Urothelium cell line (cell line): ENCODE results near the gene ILF2.
"Not testable (repeated sequence)": the region's sequence is repeated elsewhere in the genome, so short reads cannot be mapped to it uniquely, and the experiment has no call there.

ENCODE experiments used
- DNase-seq: peaks from one replicate; pipeline ENCODE4 v3.0.0; 2011; ENCODE audit warnings: low spot score, mixed read lengths
- FAIRE-seq: peaks from 2 replicates; lab custom pipeline; 2011; peaks lifted over from hg19 to GRCh38; lab: Jason Lieb, UNC

The ILF2 gene

DNA sequence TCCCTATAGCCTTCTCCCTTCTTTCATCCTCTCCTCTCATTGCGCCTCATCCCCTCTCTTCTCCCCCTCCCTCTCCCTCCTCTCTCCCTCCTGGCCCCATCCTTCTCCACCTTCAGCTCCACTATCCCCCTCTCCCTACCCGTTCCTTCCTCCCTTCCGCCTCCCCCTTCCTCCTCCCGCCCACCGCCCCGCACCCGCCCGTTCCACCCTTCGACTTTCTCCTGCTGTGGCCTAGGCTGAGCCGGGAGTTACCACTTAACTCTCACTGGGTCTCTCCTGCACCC lies 9.3 kb upstream of the ILF2 start:
- no peak for DNase-seq
- no peak for FAIRE-seq

DNA sequence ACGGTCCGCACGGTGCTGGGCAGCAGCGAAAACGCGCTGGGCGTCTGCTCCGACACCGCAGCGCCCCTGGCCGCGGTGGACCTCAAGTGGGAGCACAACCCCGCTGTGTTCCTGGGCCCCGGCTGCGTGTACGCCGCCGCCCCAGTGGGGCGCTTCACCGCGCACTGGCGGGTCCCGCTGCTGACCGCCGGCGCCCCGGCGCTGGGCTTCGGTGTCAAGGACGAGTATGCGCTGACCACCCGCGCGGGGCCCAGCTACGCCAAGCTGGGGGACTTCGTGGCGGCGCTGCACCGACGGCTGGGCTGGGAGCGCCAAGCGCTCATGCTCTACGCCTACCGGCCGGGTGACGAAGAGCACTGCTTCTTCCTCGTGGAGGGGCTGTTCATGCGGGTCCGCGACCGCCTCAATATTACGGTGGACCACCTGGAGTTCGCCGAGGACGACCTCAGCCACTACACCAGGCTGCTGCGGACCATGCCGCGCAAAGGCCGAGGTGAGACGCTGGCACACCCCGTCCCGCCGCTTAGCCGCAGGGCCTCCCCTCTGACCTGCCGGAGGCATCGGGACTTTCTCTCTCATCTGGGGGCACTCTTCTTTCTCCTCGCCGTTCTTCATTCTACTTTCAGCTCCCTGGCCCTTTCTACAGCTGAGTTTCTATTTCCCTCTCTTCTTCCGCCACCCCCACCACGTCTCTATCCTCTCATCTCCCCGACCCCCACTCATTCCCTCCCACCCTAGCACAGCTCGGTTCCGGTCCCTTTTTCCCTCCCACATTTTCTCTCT lies 8.7 kb upstream of the ILF2 start:
- DNase-seq (no peak), FAIRE-seq (no peak)

- FAIRE-seq (no peak), DNase-seq (no peak)
These were observed 7.9 kb upstream of the ILF2 start, which contains the start of gene NPR1 for GRCh38 chr1:153678519-153679336. NPR1 (plus strand) TSS chr1:153678688; CDS start chr1:153679109, 421 bp downstream.

DNA sequence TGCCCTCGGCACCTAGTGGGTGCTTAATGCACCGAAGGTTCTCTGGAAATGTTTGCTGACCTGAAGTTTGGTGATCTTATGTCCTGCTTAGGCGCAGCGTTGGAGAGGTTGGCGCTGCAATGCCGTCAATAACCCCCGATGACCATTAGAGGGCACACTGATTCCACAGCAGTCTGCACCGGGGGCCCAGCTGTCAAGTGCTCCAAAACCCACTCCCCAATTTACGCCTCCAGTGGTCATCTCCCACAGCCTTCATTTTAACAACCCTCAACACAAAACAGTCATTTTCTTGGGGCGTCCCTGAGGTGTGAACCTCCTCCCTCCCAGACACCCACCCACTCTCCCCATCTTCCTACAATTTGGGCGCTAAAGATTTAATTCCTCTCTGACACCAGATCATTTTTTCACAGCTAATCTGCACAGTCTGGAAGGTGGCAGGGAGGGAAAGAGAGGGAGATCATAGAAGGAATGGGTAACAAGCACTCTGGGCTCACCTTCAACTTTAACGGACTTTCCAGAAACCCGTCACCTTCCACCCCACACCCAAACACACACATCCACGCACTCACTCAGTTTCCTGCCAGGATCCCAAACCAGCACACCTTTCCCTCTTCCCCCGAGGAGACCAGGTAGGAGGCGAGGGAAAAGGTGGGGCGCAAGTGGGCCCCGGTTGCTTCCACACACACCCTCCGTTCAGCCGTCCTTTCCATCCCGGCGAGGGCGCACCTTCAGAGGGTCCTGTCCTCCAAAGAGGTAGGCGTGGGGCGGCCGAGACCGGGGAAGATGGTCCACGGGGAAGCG lies 7.1 kb upstream of the ILF2 start:
- FAIRE-seq, result peak; percentile 87

GRCh38 chr1:153673511-153673910 lies 2.7 kb upstream of the ILF2 start:
- no peak for DNase-seq
- no peak for FAIRE-seq

More for the DNA sequence above, 7.1 kb upstream of the ILF2 start:
- DNase-seq, result peak; percentile 70

- not testable (repeated sequence) for FAIRE-seq, DNase-seq
These were observed 998 bp upstream of the ILF2 start for GRCh38 chr1:153671628-153672353.

DNA sequence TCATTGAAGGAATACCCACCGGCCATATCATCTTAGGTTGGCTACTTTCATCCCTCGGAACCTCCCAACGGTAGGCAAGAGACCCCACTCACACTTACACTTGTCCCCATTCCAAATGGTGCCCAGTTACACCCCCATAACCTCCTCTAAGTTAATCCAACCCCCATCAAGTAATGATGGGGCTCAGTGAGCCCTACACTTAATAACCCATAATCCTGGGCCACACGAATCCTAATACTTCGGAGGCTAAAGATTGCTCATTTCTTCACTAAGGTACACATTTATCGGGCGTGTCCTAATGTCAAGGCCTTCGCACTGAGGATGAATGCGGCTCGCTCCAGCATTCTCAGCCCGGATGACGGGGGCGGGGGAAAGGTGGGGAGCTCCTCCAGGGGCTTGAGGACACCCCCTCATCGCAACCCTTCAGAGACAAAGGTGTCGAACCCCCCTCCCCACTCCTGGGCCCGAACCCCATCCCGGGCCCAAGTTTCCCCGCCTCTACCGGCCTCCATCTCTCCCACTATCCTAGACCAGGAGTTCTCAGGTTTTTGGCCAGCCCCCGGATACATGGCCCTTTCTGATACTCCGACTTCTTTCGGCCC lies 435 bp downstream of the ILF2 start:
- DNase-seq (no peak), FAIRE-seq (no peak)

- FAIRE-seq (no peak), DNase-seq (no peak)
These were observed 1.2 kb downstream of the ILF2 start for GRCh38 chr1:153669606-153670005.

DNA sequence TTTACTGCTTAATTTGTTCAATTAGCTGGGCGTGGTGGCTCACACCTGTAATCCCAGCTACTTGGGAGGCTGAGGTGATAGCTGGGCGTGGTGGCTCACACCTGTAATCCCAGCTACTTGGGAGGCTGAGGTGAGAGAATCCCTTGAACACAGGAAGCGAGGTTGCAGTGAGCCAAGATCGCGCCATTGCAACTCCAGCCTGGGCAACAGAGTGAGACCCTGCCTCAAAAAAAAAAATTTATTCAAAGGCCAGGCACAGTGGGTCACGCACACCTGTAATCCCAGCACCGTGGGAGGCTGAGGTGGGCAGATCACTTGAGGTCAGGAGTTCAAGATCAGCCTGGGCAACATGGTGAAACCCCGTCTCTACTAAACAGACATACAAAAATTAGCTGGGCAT lies 2.1 kb downstream of the ILF2 start:
- FAIRE-seq, DNase-seq: not testable (repeated sequence)

DNA sequence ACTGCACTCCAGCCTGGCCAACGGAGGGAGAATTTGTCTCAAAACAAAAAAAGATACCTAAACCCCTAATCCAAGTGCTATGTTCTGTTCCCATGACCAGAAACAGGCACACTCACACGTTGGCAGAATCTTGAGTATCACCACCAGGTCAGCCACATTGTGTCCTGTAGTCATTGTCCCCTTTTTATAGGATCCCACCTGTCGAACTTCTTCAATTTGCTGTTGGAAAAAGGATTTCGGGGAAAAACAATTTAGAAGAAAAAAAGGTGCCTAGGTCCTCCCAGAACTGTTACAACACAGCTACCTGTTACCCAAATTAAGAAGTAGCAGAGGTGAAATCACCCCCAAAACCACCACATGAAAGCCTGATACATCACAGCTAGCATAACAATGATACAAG lies 3.4 kb downstream of the ILF2 start:
- DNase-seq (no peak), FAIRE-seq (no peak)

DNA sequence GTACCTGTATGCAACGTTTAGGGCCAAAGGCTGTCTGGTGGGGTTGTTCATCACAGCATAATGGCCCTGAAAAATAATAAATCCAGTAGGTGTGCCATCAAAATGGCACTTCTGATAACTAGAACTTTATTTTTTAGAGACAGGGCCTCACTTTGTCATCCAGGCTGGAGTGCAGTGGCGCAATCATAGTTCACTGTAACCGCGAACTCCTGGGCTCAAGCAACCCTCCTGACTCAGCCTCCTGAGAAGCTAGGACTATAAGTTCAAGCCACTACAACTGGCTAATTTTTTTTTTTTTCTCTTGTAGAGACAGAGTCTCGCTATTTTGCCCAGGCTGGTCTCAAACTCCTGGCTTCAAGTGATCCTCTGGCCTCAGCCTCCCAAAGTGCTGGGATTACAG lies 7.6 kb downstream of the ILF2 start:
- DNase-seq (no peak), FAIRE-seq (no peak)

DNA sequence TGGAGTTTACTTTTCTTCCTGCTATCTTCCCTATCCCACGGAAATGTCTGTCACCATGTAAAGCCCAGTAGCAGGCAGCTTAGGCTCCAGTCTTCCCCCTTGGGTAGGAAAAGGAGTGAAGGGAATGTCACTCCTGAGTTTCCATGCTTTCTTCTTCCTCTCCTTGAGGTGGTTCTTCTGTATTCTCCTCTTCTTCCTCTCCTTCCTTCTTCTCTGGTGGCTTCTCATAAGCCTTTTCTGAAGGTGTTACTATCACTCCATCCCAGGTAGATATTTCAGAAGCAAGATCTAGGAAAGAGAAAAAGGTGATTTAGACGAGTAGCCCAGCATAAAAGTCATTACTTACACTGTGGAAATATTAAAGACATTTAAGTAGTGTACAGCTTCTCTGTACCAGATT lies 8.5 kb downstream of the ILF2 start:
- FAIRE-seq (no peak), DNase-seq (no peak)

GRCh38 chr1:153661111-153661708 lies 9.6 kb downstream of the ILF2 start:
- DNase-seq, result no peak
- FAIRE-seq, result no peak

DNA sequence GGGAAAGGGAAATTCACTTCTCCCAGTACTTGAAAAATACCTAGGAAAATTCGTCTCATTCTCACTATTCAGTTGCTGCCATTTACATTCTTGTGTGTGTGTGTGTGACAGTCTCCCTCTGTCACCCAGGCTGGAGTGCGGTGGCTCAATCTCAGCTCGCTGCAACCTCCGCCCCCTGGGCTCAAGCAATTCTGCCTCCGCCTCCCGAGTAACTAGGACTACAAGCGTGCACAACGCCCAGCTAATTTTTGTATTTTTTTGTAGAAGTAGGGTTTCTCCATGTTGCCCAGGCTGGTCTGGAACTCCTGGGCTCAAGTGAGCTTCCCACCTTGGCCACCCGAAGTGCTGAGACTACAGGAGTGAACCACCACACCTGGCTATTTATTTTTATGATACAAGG lies 11.1 kb downstream of the ILF2 start:
- DNase-seq, result no peak
- FAIRE-seq, result no peak

DNA sequence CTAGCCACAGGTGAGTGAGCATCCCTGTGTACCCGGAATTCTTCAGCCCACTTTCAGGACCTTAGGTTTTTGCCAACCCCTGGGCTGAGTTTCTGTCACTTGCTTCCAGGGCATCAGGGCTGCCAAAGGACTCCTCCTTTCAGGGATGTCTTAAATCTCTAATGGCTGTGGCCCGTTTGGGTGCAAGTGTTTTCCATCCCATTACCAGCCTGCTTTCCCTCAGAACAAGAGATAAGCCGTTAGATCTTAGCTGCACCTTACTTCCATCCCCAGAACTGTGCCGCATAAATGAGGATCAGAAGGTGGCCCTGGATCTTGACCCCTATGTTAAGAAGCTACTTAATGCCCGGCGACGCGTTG lies 11.6 kb downstream of the ILF2 start:
- FAIRE-seq (no peak), DNase-seq (no peak)

DNA sequence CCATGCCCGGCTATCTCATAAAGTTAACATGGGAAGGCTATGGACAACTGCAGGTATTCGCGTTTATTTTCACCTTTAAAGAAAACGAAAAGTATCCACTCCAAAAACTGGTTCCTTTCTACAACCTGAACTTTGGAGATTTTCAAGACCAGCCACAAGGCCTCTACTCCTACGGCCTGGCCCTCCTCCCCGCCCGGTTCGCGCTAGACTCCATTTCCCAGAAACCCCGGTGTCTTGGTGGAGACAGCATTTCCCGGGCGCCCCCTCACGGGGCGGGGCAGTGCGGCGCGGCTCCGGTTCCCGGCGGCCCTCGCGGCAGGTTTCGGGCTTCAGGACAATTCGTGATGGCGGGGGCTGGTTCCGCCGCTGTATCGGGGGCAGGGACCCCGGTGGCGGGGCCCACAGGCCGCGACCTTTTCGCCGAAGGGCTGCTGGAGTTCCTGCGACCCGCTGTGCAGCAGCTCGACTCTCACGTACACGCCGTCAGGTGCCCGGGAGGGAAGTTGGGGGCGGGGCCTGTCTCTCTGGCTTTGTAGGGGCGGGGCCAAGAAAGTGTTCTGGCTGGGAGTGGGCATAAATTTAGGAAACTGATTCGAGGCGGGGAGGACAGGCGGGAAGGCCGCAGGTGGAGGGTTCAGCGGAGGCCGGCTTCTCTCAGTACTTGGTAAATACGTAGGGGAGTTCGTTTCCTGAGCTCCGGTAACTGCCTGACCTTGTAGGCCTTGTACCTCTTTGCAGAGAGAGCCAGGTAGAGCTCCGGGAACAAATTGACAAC lies 12.2 kb downstream of the ILF2 start, which contains the start of gene SNAPIN:
SNAPIN (plus strand) TSS at position 304 of the 775 bp plus-strand sequence; CDS start at position 345, 41 bp downstream.
- peak; percentile 94 for DNase-seq
- FAIRE-seq, result no peak

DNA sequence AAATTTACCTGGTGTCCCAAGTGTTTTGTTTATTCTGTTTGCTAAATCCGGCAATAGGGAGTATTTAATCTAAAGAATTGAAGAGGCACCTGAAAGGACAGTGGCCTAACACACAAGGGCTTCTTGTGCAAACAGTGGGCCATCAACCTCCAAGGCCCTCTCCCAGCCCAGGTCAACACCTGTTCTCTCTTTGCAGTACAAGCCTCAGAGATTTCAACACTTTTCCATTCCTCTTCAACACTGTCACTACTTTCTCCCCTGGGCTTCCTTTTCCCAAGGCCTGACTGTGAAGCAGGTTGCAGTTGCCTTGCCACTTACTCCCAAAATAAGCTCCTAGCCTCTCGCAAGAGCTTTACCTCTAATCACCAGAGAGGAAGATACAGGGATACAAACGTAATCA lies 15.5 kb downstream of the ILF2 start:
- no peak for DNase-seq
- FAIRE-seq, result no peak

DNA sequence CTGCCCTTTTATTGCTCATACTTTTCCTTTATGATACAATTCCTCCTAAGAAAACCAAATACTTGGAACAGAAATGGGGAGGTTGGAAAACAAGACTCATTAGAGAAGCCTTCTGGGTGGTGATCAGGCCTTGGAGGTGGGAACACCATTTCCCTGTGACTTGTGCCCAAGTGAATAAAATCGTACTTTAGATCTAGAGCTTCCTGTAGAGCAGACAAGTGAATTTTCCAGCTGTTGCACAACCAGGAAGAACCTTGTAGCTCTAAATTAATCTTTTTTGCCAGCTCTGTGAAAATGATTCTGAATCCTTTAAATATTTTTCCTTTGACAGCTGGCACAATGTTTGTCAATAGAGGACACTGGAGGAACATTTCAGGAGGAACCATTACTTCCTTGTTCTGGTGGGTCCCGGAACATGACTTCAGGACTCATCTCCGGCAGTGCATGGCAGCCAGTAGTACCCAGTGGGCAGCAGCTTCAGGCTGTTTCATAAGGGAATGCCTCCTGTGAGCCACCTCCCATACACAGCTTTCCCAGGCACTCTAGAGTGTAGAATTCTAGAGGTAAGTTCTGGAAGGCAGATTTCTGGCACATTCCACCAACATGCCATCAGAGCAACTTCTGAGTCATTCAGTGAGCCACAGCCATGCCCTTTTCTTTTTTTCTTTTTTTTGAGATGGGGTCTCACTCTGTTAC lies 17.8 kb downstream of the ILF2 start:
- no peak for DNase-seq
- no peak for FAIRE-seq

- DNase-seq (no peak), FAIRE-seq (no peak)
These were observed 19.0 kb downstream of the ILF2 start for GRCh38 chr1:153651771-153652170.
